Spinal cord (tissue), 10 donors: ENCODE results near the gene KCTD15. TPM values are rescaled to one million over a fixed set of nuclear protein-coding genes. Genes with fewer than 3 reads are reported as not detected.

Source experiments
- DNase-seq, 6 donors: peaks; one replicate each; pipeline versions ENCODE4 v3.0.0 to v3.0.0-alpha.2; 2013 to 2015; ENCODE audit warnings: low spot score in 6 of 6, low read depth in 4 of 6
- H3K27ac ChIP-seq: one replicate; pipeline ENCODE4 v1.5.1; 2013; ENCODE audit warnings: low read depth, low read length, control low read depth
- H3K27me3 ChIP-seq: one replicate; pipeline ENCODE4 v1.6.1; 2013; ENCODE audit warnings: low read length; ENCODE audit not compliant: control insufficient read depth, insufficient read depth
- H3K36me3 ChIP-seq: one replicate; pipeline ENCODE4 v1.6.1; 2013; ENCODE audit warnings: low read length; ENCODE audit not compliant: control insufficient read depth, insufficient read depth
- H3K4me1 ChIP-seq: one replicate; pipeline ENCODE4 v1.6.1; 2013; ENCODE audit warnings: low read length; ENCODE audit not compliant: control insufficient read depth, insufficient read depth
- H3K4me3 ChIP-seq: one replicate; pipeline ENCODE4 v1.5.1; 2013; ENCODE audit warnings: low read depth, low read length, control low read depth
- H3K9me3 ChIP-seq: one replicate; pipeline ENCODE4 v1.6.1; 2013; ENCODE audit warnings: low read length; ENCODE audit not compliant: control insufficient read depth, insufficient read depth
- WGBS: methylation state at CpG from one replicate; pipeline ENCODE4 v1.1.5; 2013; ENCODE audit warnings: missing lambda C conversion rate; ENCODE audit not compliant: insufficient coverage; 5-methylcytosine and 5-hydroxymethylcytosine counted together
- polyA plus RNA-seq, 2 donors: library from polyadenylated mRNA; unstranded; fragments of 120-200 nt; gene quantifications; one replicate each; pipeline ENCODE4 v1.2.1, GENCODE V29; 2013; ENCODE audit not compliant: insufficient read length in 2 of 2
- total RNA-seq, 2 donors: library from RNA; depleted of rRNA in 1 of 2; stranded (reverse); fragments of 120-200 nt in 1 of 2; fragments of >200 nt in 1 of 2; gene quantifications; one replicate each; pipeline versions ENCODE4 v1.2.3 to v1.2.4, GENCODE V29; 2013 to 2014
- donor health status: healthy.

The KCTD15 gene
- total and polyA plus RNA-seq, 4 donors = 45.9 to 95.1 (median 61.7) TPM

DNA sequence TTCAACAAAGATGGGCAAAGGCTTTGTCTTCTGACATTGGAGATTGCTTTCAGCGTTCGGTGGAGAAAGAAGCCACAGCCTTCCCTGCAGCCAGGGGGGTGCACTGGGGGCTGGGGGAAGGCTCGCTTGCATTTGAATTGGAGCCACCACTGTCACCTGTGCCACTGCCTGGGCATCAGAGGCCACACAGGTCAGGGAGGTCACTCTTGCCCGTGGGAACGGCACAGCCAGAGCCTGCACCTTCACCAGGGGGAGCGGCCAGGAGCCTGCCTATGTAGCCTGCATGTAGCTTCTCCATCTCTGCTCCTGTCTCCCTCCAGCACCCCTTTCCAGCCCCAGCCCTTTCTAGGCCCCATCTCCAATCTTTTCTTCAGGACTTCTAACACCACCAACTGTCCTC lies 43.7 kb upstream of the KCTD15 start:
- Histone ChIP-seq H3K4me3 (no peak overlapping the region), H3K27ac (no peak overlapping the region), H3K27me3 (no peaks in the 10 kb centered on the region), H3K9me3 (no peaks in the 10 kb centered on the region), H3K4me1 (peaks cover 26% of the 10 kb centered on the region), H3K36me3 (peaks cover 4% of the 10 kb centered on the region)
- whole genome bisulfite sequencing = 78% methylated on average over 6 of the region's 6 CpGs
- DNase-seq = no peak

- Histone ChIP-seq H3K36me3 (no peaks in the 10 kb centered on the region), H3K4me1 (peaks cover 35% of the 10 kb centered on the region), H3K4me3 (no peak overlapping the region), H3K27ac (no peak overlapping the region), H3K27me3 (no peaks in the 10 kb centered on the region), H3K9me3 (no peaks in the 10 kb centered on the region)
- 82% methylated on average over 6 of the region's 7 CpGs for WGBS
- no peak for DNase-seq
Observed at GRCh38 chr19:33754361-33754760, 42.3 kb upstream of the KCTD15 start.

DNA sequence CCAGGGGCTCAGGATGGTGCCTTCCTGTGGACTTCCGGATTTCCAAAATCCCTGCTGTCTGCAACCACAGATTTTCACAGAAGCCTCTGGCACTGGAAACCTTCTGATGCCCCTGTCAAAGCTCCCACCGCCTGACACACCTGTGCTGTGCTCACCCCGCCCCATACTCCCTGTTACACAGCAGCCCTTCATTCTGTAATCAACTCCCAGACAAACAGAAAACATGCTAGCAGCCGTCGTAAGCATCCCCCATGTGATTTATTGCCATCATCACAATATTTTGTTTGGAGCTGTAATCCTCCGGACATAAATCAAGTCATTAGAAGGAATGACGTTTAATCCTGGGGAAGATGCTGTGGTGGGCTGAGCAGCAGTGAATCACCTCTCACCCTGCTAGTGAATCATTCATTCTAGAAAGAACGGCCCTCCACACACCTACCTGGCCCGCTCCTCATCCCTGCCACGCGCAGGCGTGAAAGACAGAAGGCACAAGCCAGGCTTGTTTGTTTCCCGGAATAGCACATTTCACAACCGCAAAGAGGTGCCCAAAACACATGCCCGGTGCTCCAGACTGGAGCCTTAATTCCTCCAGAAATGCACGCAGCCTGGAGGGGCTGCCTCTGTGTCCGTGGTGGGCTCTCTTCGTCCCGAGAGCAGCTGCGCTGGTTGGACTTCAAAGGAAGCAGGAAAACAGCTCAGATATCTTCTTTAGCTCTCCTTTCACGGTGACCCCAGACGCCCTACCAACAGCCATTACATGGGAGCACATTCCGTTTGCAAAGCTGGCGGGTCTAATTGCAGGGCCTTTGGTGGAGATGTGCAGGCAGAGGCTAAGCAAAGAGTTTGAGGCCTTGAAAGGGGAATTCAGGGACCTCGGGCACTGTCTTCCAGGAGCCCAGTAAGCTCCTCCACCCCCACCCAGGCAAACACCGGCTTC lies 41.3 kb upstream of the KCTD15 start:
- Histone ChIP-seq H3K9me3 (no peaks in the 10 kb centered on the region), H3K27ac (no peak overlapping the region), H3K36me3 (no peaks in the 10 kb centered on the region), H3K4me3 (no peak overlapping the region), H3K4me1 (peaks cover 28% of the 10 kb centered on the region), H3K27me3 (no peaks in the 10 kb centered on the region)
- DNase-seq = peak in 2 of 6 donors; percentile 26 to 40
- WGBS = 60% methylated on average over 14 of the region's 26 CpGs

DNA sequence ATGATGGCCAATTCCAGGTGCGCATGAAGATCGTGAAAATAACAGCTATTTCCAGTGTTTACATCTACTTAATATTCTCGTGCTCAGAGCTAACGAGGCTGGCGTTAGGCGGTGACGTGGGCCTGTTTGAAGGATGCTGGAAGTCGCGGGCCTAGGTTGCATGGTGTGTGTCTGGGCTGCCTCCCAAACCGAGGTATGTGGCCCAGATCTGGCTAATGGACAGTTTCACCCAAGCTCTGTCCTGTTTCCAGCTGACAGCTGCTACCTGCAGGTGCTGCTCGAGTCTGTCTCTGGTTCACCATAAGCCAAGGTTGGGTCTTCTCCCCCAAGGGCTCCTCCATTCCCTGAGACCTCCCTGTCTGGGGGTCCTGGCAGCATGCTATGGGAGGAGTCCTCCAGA lies 40.5 kb upstream of the KCTD15 start:
- no peaks in the 10 kb centered on the region for H3K27me3 ChIP-seq
- H3K4me3 ChIP-seq = no peak overlapping the region
- no peak overlapping the region for H3K27ac ChIP-seq
- H3K9me3 ChIP-seq = no peaks in the 10 kb centered on the region
- no peak for DNase-seq
- H3K36me3 ChIP-seq = no peaks in the 10 kb centered on the region
- peaks cover 20% of the 10 kb centered on the region for H3K4me1 ChIP-seq
- WGBS = 91% methylated on average over 10 of the region's 11 CpGs

DNA sequence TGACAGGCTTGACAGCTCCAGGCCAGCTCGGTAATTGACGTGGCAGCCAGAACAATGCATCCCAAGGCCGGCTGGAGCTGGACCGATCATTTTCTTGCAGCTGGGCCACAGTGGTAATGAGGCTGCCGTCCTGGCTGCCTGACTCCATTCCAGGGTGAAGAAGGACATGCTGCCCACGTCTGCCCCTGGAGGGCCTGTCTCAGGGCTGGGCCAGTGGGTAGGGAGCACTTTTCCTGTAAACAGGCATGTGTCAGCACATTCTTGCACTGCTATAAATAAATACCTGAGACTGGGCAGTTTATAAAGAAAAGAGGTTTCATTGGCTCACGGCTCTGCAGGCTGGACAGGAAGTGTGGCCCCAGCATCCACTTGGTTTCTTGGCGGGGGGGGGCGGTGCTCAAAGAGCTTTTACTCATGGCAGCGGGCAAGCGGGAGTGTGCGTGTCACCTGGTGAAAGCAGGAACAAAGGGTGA lies 38.1 kb upstream of the KCTD15 start:
- Histone ChIP-seq H3K4me1 (peaks cover 15% of the 10 kb centered on the region), H3K27me3 (no peaks in the 10 kb centered on the region), H3K4me3 (no peak overlapping the region), H3K27ac (no peak overlapping the region), H3K36me3 (no peaks in the 10 kb centered on the region), H3K9me3 (no peaks in the 10 kb centered on the region)
- WGBS = 35% methylated on average over 11 of the region's 12 CpGs
- DNase-seq = peak in 1 of 6 donors; percentile 44

DNA sequence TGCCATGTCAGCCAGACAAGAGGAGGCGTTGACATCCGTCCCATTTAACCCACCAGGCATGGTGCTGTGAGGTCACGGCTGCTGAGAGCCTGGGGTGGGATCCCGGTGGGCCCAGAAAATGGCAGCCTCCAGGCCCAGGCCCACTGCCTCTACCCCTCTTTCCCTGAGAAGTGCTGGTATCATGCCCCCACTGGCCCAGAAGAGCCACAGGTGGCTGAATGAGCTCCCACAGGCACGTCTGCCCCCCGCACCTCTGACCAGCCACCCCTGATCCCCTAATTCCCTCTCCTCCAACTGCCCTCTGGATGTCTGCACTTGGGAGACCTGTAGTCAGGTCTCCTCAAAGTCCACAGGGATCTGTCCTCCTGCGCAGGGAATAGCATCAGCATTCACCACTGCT lies 37.3 kb upstream of the KCTD15 start:
- H3K4me3 ChIP-seq = no peak overlapping the region
- no peak for DNase-seq
- H3K9me3 ChIP-seq = no peaks in the 10 kb centered on the region
- WGBS = 92% methylated on average over 7 of the region's 7 CpGs
- peaks cover 4% of the 10 kb centered on the region for H3K36me3 ChIP-seq
- no peaks in the 10 kb centered on the region for H3K27me3 ChIP-seq
- no peak overlapping the region for H3K27ac ChIP-seq
- H3K4me1 ChIP-seq = peaks cover 23% of the 10 kb centered on the region

- H3K27me3 ChIP-seq = no peaks in the 10 kb centered on the region
- DNase-seq = peak in 2 of 6 donors; percentile 70 to 82
- no peaks in the 10 kb centered on the region for H3K9me3 ChIP-seq
- H3K4me1 ChIP-seq = peaks cover 16% of the 10 kb centered on the region
- H3K27ac ChIP-seq = no peak overlapping the region
- H3K36me3 ChIP-seq = peaks cover 7% of the 10 kb centered on the region
- 41% methylated on average over 11 of the region's 11 CpGs for WGBS
- H3K4me3 ChIP-seq = no peak overlapping the region
Observed at GRCh38 chr19:33763633-33764371, 32.9 kb upstream of the KCTD15 start.

- no peaks in the 10 kb centered on the region for H3K9me3 ChIP-seq
- 83% methylated on average over 13 of the region's 13 CpGs for WGBS
- H3K27ac ChIP-seq = no peak overlapping the region
- peaks cover 7% of the 10 kb centered on the region for H3K36me3 ChIP-seq
- no peaks in the 10 kb centered on the region for H3K27me3 ChIP-seq
- no peak overlapping the region for H3K4me3 ChIP-seq
- peaks cover 24% of the 10 kb centered on the region for H3K4me1 ChIP-seq
- no peak for DNase-seq
Observed at GRCh38 chr19:33766623-33767022, 30.0 kb upstream of the KCTD15 start.

GRCh38 chr19:33767898-33768413 lies 28.7 kb upstream of the KCTD15 start:
- H3K4me1 ChIP-seq = peaks cover 26% of the 10 kb centered on the region
- 43% methylated on average over 6 of the region's 9 CpGs for WGBS
- H3K36me3 ChIP-seq = peaks cover 20% of the 10 kb centered on the region
- H3K9me3 ChIP-seq = no peaks in the 10 kb centered on the region
- H3K4me3 ChIP-seq = no peak overlapping the region
- H3K27me3 ChIP-seq = no peaks in the 10 kb centered on the region
- H3K27ac ChIP-seq = no peak overlapping the region
- peak in 2 of 6 donors; percentile 38 to 59 for DNase-seq
